Left colon (tissue), 2 donors: ENCODE data around the gene KNG1. TPM values are rescaled to one million over a fixed set of nuclear protein-coding genes. Genes with fewer than 3 reads are reported as not detected.

Source experiments
- ATAC-seq: fragments of 200-7000 bp; cut with Tn5 transposase; one replicate; pipeline ENCODE4 v1.9.1; 2020; ENCODE audit warnings: mild to moderate bottlenecking, moderate library complexity
- DNase-seq, 2 donors: peaks; one replicate each; pipeline ENCODE4 v3.0.0-alpha.2; 2020
- intact Hi-C, 2 donors: fragments of 100-400 bp; cut with DNase I in 1 of 2; cut with micrococcal nuclease in 1 of 2; formaldehyde crosslinking; loops; one replicate each; pipeline versions ENCODE4 v1.11.2 to v1.14.0; 2022; cut with DNase I, micrococcal nuclease
- microRNA-seq, 2 donors: library from miRNA; unstranded; fragments of <30 nt; microRNA quantifications; one replicate each; pipeline versions ENCODE4 v1.1.0 to v1.2.0, GENCODE V29; 2020
- total RNA-seq, 2 donors: library from RNA; stranded (reverse); fragmentation: NEBNext Ultra II Directional; extraction: Animal tissue kit (Norgen Biotek cat#: 25700); gene quantifications; one replicate each; pipeline ENCODE4 v1.2.1, GENCODE V29; 2021
- donor health status: DM: no; HTN: no; CAD: no.
- donor health status: DM: yes; HTN: yes; CAD: no.

KNG1 gene
- total RNA-seq, 2 donors from 2014 or later, result 2.3 to 3.6 TPM

GRCh38 chr3:186789554-186790260 lies 72.5 kb downstream of the KNG1 start:
- intact Hi-C loops, result no loop called here
- ATAC-seq (peak; percentile 1), DNase-seq (no peak)

GRCh38 chr3:186790261-186790981 lies 73.3 kb downstream of the KNG1 start:
- DNase-seq (no peak), ATAC-seq (peak; percentile 36)
- intact Hi-C loops, result no loop called here

Small RNAs within 50 kb of the gene (microRNA-seq; reads per million reads assigned to microRNA genes)
- gene MIR1248, result 38.9 to 40.8 reads per million in 2 donors

Other genes with a start within 250 kb of the KNG1 start
- 1 to 10 TPM; 1.5 to 2.9 TPM for gene CRYGS, start 173.0 kb upstream of the KNG1 start, total RNA-seq
- gene TBCCD1, start 150.0 kb upstream of the KNG1 start, total RNA-seq, result 10 to 100 TPM; 10.0 to 10.7 TPM
- 10 to 100 TPM; 39.8 to 49.3 TPM for gene DNAJB11, start 146.6 kb upstream of the KNG1 start, total RNA-seq
- gene AHSG, start 104.3 kb upstream of the KNG1 start, total RNA-seq, result not detected
- not detected for gene FETUB, start 77.0 kb upstream of the KNG1 start, total RNA-seq
- gene HRG, start 51.3 kb upstream of the KNG1 start, total RNA-seq, result not detected
- gene EIF4A2, start 66.2 kb downstream of the KNG1 start, total RNA-seq, result 100 to 1,000 TPM; 214 to 343 TPM
- 1 to 10 TPM; 6.6 to 7.8 TPM for gene RFC4, start 89.1 kb downstream of the KNG1 start, total RNA-seq
- gene ADIPOQ, start 125.4 kb downstream of the KNG1 start, total RNA-seq, result 1 to 10 TPM in 1 of 2 donors, under 1 TPM in 1; 0.15 to 3.1 TPM
- gene ST6GAL1, start 213.2 kb downstream of the KNG1 start, total RNA-seq, result 10 to 100 TPM; 57.3 to 62.6 TPM